ENCODE data around the gene HSPA1B.
"Not testable (repeated sequence)": the region's sequence is repeated elsewhere in the genome, so short reads cannot be mapped to it uniquely, and the experiment has no call there.

- TF ChIP-seq YY1 (tag by site-specific recombination; IDR thresholded peaks at IDR 0.05); AEBP2 (tag by site-specific recombination; IDR thresholded peaks at IDR 0.05; ENCODE audit: borderline replicate concordance); ZNF280D (tag by site-specific recombination; IDR thresholded peaks at IDR 0.05); CTCF (tag by site-specific recombination; IDR thresholded peaks at IDR 0.05); ZNF510 (tag by site-specific recombination; IDR thresholded peaks at IDR 0.05; ENCODE audit: insufficient replicate concordance); ZNF571 (tag by site-specific recombination; IDR thresholded peaks at IDR 0.05); ZNF302 (tag by site-specific recombination; IDR thresholded peaks at IDR 0.05; ENCODE audit: low read depth); ZNF561 (tag by site-specific recombination; IDR thresholded peaks at IDR 0.05; ENCODE audit: borderline replicate concordance); ZNF670 (tag by site-specific recombination; IDR thresholded peaks at IDR 0.05; ENCODE audit: low read depth); ZSCAN4 (tag by site-specific recombination; IDR thresholded peaks at IDR 0.05); PATZ1 (tag by site-specific recombination; IDR thresholded peaks at IDR 0.05); SALL2 (tag by site-specific recombination; IDR thresholded peaks at IDR 0.05; ENCODE audit: borderline replicate concordance); ZNF426 (tag by site-specific recombination; IDR thresholded peaks at IDR 0.05): not testable (repeated sequence)
These were observed 9.5 kb upstream of the HSPA1B start for GRCh38 chr6:31817929-31818511.
